ENCODE results near the gene CMIP.

The CMIP gene

GRCh38 chr16:81481207-81481821 lies 36.7 kb downstream of the CMIP start:
- ChIA-PET CTCF (interaction anchor here (0.6 kb wide), 1 partner anchor 393 kb away, joined by 3 read pairs; no protein-coding TSS in a partner anchor), POLR2A (no interaction called here)
- no peak for DNase-seq (ENCODE audit: extremely low spot score)
- TF ChIP-seq TARDBP (IDR thresholded peaks at IDR 0.05) = no peak
- no peak for TF ChIP-seq HDGF (IDR thresholded peaks at IDR 0.05; ENCODE audit: borderline replicate concordance)
- no peak for TF ChIP-seq ELF4 (IDR thresholded peaks at IDR 0.05)
- TF ChIP-seq ZNF384 (IDR thresholded peaks at IDR 0.05) = no peak
- TF ChIP-seq LEF1 (IDR thresholded peaks at IDR 0.05; ENCODE audit: borderline replicate concordance) = no peak
- no peak for TF ChIP-seq SP1 (IDR thresholded peaks at IDR 0.05)
- TF ChIP-seq PKNOX1 (IDR thresholded peaks at IDR 0.05) = no peak
- no peak for TF ChIP-seq NFRKB (IDR thresholded peaks at IDR 0.05)
- TF ChIP-seq ARNT (IDR thresholded peaks at IDR 0.05) = no peak
- no peak for TF ChIP-seq BHLHE40 (IDR thresholded peaks at IDR 0.05; ENCODE audit: borderline replicate concordance)
- no peak for TF ChIP-seq FOXA1 (IDR thresholded peaks at IDR 0.05)

- CTCF ChIA-PET = interaction anchor here (1.4 kb wide), 1 partner anchor 11 kb away, joined by 4 read pairs; no protein-coding TSS in a partner anchor
- POLR2A ChIA-PET = no interaction called here
- TF ChIP-seq FOXM1 (IDR thresholded peaks at IDR 0.05; ENCODE audit: borderline replicate concordance) (no peak), NFRKB (IDR thresholded peaks at IDR 0.05) (no peak), LEF1 (IDR thresholded peaks at IDR 0.05; ENCODE audit: borderline replicate concordance) (no peak), L3MBTL2 (conservative IDR thresholded peaks at IDR 0.05) (no peak), SP1 (IDR thresholded peaks at IDR 0.05) (no peak), TARDBP (IDR thresholded peaks at IDR 0.05) (no peak), BHLHE40 (IDR thresholded peaks at IDR 0.05; ENCODE audit: borderline replicate concordance) (no peak), ARNT (IDR thresholded peaks at IDR 0.05) (no peak), ZNF384 (IDR thresholded peaks at IDR 0.05) (no peak), SUZ12 (IDR thresholded peaks at IDR 0.05) (no peak), FOXK2 (IDR thresholded peaks at IDR 0.05) (no peak), CTBP1 (IDR thresholded peaks at IDR 0.05; ENCODE audit: borderline replicate concordance) (no peak), ELF4 (IDR thresholded peaks at IDR 0.05) (no peak), PKNOX1 (IDR thresholded peaks at IDR 0.05) (no peak), HDGF (IDR thresholded peaks at IDR 0.05; ENCODE audit: borderline replicate concordance) (no peak), FOXA1 (IDR thresholded peaks at IDR 0.05) (no peak)
- no peak for DNase-seq (ENCODE audit: extremely low spot score)
Measured at GRCh38 chr16:81482329-81483063, 37.9 kb downstream of the CMIP start.

GRCh38 chr16:81483064-81483969 lies 38.7 kb downstream of the CMIP start:
- ChIA-PET CTCF (interaction anchor here (0.7 to 1.4 kb wide), 2 partner anchors 10 to 70 kb away, joined by 3 to 4 read pairs; no protein-coding TSS in a partner anchor), POLR2A (no interaction called here)
- no peak for TF ChIP-seq L3MBTL2 (conservative IDR thresholded peaks at IDR 0.05)
- TF ChIP-seq NFRKB (IDR thresholded peaks at IDR 0.05) = no peak
- TF ChIP-seq FOXA1 (IDR thresholded peaks at IDR 0.05) = no peak
- no peak for TF ChIP-seq FOXK2 (IDR thresholded peaks at IDR 0.05)
- no peak for TF ChIP-seq ARNT (IDR thresholded peaks at IDR 0.05)
- TF ChIP-seq ELF4 (IDR thresholded peaks at IDR 0.05) = no peak
- TF ChIP-seq SUZ12 (IDR thresholded peaks at IDR 0.05) = no peak
- DNase-seq (ENCODE audit: extremely low spot score) = no peak

- TF ChIP-seq SUZ12 (IDR thresholded peaks at IDR 0.05) = no peak
- TF ChIP-seq FOXK2 (IDR thresholded peaks at IDR 0.05) = no peak
- TF ChIP-seq HDGF (IDR thresholded peaks at IDR 0.05; ENCODE audit: borderline replicate concordance) = no peak
- no peak for TF ChIP-seq ELF4 (IDR thresholded peaks at IDR 0.05)
- TF ChIP-seq LEF1 (IDR thresholded peaks at IDR 0.05; ENCODE audit: borderline replicate concordance) = no peak
- no peak for TF ChIP-seq ZNF384 (IDR thresholded peaks at IDR 0.05)
- TF ChIP-seq SP1 (IDR thresholded peaks at IDR 0.05) = no peak
- TF ChIP-seq CTBP1 (IDR thresholded peaks at IDR 0.05; ENCODE audit: borderline replicate concordance) = no peak
- no peak for TF ChIP-seq FOXM1 (IDR thresholded peaks at IDR 0.05; ENCODE audit: borderline replicate concordance)
- no peak for TF ChIP-seq PKNOX1 (IDR thresholded peaks at IDR 0.05)
- TF ChIP-seq NFRKB (IDR thresholded peaks at IDR 0.05) = no peak
- no peak for TF ChIP-seq FOXA1 (IDR thresholded peaks at IDR 0.05)
- TF ChIP-seq L3MBTL2 (conservative IDR thresholded peaks at IDR 0.05) = no peak
- TF ChIP-seq BHLHE40 (IDR thresholded peaks at IDR 0.05; ENCODE audit: borderline replicate concordance) = no peak
- TF ChIP-seq ARNT (IDR thresholded peaks at IDR 0.05) = no peak
- no peak for TF ChIP-seq TARDBP (IDR thresholded peaks at IDR 0.05)
- ChIA-PET CTCF (interaction anchor here (0.7 kb wide), 1 partner anchor 70 kb away, joined by 3 read pairs; no protein-coding TSS in a partner anchor), POLR2A (no interaction called here)
- no peak for DNase-seq (ENCODE audit: extremely low spot score)
Measured at GRCh38 chr16:81483970-81484595, 39.5 kb downstream of the CMIP start.
